ENCODE measurements around the gene ELP5.
"Not testable (repeated sequence)": the region's sequence is repeated elsewhere in the genome, so short reads cannot be mapped to it uniquely, and the experiment has no call there.

The ELP5 gene

DNA sequence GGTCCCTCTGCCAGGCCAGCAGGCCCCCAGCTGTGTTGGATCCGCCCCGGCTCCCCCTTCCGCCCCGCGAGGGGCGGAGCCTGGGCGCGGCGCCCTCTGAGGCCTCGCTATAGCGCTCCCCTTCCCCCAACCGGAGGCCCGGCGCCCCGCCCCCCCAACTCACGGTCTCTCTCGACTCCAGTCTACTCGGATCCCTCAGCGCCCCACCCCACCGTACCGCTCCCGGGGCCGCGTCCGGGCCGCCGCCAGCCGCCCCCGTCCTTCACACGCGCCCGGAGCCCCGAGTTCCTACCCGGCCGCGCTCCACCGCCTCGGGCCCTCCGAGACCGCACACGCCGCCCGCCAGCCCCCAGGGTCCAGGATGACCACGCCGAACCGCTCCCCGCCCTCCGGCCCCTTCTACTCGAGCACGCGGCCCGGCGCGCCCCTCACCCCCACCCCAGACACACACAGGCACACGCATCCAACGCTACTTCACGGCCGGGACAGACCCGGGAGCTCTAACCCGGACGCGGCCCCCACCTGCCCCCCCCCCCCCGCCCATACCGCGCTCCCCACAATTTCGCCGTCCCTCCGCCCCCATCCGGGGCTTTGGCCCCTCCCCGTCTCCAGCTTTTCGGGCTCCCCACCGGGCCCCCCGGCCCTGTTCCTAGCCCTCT, 14.1 kb upstream of the ELP5 start:
- DNase-seq: peak; percentile 80

DNA sequence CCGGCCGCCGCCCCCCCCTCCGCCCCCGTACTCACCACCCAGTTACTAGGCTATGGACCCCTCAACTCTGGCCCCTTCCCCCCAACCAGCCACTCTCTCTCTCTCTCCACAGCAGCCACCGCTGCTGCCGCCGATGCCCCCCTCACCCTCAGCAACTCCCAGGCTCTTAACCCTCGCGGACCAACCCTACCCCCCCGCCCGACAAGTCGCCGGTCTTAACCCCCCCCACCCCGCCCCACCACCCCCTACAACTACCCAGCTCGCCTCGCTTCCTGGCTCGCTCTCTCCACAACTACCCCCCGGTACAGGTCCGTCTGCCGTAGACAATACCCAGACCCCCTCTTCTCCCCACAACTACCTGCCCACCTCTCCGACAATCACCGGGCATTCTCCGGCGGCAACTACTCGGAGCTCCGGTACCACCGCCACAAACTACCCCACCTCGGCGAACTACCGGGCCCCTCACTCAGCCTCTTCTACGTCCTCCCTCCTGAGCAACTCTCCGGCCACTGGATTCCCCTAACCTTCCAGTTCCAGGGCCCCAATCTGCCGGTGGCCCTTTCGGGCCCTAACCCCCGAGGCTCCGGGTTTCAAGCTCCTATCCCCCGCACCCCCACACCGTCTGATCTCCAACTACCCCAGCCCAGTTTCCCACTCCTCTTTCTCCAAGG, 13.5 kb upstream of the ELP5 start:
- peak; percentile 36 for DNase-seq

DNA sequence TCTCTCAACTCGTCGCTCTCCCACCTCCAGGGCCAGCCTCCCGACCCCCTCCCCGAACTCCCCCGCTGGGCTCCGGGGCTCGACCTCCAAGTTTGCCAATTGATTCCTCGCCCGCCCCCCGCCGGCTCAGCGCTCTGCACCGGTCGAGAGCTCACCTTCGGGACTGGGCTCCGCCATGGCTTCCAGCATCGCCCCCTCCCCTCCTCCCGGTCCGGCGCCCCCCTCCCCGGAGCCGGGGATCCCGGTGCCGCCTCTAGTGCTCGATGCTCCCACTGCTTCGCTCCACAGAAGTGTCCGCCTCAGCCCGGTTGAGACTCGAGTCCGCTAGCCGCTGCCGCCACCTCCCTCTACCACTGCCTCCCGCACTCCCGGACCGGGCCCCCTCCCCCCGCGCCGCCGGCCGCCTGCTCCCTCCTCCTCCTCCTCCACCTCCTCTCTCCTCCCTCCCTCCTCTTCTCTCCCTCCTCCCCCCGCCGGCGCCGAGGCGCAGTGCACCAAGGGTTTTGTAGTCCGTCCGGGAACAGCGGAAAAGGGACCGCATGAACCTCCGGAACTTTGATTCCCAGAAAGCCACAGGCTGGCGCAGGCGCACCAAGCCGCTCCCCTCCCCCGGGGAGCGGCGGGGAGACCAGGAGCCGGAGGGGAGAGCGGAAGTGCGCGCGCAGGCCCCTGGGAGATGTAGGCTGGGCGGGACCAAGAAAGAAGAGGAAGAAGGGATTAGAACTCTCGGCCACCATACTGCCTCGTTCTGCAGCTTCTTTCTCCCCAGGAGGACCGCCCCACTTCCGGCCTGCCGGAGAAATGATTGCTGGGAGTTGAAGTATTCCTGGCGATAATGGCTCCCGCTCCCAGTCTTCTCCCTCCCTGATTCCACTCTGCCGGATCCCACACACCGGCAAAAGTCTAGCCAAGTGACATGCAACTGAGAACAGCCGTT, 12.7 kb upstream of the ELP5 start, which contains the start of gene PHF23:
Gene PHF23 (minus strand): TSS at position 367 of the 937 bp plus-strand sequence. CDS start 178 bp downstream, at position 189.
- peak; percentile 97 for DNase-seq

DNA sequence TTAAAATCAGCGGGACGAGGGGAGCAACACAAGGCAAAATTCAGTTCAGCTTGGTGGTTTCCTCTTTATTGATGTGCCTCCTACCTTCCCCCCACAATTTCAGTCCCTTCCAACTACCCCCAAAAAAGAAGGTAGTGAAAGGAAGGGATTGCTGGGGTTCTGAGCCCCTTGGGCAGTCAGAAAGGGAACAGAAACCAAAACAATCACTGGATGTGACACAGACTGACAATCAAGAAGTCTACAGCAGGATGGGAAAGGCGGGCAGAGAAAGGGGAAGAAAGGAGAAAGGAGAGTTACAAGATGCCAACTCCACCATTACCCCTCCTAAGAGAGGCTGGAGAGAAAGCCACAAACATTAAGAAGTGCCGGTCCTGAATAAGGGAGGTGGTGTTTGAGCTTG, 11.6 kb upstream of the ELP5 start:
- no peak for DNase-seq

DNA sequence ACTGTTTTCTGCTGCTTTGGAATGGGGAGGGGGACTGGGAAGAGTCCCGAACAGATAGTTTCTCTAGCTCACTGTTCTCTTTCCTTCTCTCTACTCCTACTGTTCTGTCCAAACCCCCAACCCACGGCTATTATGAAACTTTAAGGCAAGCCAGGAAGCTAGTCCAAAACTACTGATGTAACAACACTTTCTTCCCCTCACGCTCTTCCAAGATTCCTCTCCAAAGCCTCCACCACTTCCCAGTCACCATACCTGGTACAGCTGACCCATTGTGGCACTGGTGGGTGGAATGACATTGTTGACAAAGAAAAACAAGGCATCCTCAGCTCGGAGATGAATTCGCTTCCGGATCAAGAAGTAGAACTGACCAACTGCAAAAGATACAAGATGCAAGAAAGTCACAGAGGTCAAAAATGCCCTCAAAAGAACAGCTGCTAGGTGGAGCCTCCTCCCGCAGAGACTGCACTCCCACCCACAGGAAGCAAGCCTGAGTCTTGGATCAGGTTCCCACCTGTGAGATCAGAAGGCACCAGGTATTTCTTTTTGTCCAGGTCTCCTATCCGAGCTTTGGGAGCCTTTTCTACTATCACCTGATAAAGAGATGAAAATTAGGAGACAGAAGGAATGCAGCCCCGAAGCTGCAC, 10.8 kb upstream of the ELP5 start:
- no peak for DNase-seq

DNA sequence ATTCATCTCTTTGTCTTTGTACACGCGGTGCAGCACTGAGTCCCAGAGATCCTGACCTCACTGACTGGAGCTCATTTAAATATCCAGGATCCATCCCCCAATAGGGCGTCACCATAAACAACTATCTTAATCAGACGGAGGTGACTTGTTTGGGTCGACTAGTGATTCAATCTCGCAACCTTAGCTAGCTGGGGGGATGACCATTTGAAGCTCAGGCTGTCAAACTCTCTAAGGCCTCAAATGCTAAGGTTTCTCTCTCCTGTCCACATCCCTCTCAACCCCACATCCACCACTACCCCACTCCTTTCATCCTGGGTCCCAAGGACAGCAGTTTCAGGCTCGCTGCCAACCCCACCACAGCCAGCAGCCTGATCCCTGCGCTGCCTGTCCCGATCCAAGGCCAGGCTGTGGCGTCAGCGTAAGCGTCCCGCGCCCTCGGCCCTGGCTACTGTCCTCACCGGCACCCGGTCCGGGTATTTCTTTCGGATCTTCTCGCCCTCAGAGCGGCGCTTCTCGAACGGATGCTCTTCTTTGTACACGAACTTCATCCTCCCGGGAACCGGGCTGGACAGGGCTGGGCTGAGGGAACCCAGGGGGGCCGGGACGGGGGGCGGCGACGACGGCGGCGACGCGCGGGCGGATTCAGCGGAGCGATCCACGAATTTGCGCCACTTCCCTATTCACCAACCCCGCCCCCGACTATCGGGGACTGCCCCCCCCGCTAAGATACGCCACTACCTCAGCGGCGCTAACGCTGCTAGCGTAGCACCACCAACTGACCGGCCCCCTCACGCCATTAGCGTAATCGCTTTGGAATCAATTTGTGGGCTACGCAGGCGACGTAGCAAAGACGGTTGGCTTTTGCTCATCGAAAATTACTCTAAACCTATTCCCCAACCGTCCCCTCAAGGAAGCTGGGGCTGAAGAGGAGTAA, 10.0 kb upstream of the ELP5 start, which contains the start of gene GABARAP:
Gene GABARAP (minus strand): TSS at position 667 of the 934 bp plus-strand sequence. CDS start 119 bp downstream, at position 548.
- peak; percentile 94 for DNase-seq

DNA sequence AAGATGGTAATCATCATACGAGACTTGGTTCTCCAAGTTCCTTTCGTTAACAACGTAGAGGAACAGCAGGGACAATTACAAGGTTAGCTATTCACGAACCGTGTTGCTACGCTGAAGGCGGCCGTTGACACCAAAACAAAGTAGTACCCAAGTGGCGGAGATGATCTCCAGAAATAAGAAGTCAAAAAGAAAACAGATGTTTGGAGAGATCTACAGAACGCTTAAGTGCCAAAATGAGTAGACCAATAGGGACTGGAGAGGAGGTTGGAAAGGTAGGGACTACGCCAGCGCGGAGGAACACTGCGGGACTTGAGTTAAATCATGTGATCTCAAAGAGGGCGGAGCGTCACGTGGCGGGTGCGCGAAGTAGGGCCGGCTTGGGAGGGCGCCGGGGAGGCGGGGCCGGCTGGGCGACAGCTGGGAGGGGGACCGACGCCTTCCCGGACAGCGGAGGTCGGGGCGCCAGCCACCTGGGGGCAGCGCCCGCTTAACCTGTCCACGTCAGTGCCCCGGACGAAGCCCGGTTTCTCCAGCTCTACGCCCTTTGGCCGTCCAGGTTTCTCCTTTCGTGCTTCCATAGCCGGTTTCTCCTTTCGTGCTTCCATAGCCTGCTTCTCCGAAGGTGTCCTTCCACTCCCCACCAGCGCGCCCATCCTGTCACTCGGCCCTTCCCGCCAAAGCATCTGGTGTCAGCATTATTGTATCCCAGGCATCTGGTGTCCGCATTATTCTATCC, 9.1 kb upstream of the ELP5 start:
- DNase-seq: peak; percentile 93

DNA sequence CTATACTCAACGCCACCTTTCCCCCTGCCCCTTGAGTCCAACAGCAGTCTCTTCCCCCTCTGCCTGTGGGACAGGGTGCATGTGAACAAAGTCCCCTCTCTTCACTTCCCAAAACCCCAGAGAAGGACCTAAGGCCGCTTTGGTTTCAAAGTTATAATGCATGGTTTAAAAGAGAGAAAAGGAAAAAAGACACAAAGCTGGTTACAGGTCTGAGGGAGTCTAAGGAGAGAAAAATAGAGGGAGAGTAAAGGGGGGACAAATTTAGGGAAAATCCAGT, 8.6 kb upstream of the ELP5 start:
- DNase-seq: no peak

DNA sequence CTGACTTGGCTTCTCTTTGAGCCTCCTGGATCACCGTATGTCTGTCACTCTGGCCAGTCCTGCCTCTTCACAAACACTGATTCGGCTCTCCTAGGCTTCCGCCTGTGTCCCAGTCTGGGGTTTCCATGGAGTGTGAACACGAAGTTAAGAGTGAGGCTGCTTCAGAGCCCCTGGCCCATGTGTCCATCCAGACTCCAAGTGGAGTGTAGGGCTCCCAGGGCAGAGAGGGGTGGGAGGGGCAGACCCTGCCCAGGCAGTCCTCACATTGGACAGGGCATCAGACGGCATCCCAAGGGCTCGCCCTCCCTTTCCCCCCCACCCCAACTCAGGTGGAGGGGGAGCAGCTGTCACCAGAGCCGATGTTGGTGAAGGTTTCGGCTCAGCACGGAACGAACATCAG, 8.2 kb upstream of the ELP5 start:
- not testable (repeated sequence) for DNase-seq

DNA sequence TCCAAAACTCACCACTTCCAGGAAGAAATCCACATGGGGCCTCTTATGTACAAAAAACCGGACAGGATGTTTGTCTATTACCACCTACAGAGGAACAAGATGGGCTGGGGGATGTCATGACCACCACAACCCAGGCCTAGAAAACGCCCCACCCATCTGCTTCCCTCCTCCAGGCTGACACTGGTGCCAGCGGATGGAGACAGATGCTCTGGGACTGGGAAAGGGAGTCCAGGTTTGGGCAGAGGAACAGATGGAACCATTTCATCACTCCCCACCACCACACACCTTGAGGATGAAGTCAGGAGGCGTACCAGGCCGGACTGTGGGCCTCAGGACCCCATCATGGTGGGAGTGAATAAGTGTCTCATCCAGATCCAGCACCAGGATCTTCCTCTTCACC, 5.2 kb upstream of the ELP5 start:
- no peak for DNase-seq

DNA sequence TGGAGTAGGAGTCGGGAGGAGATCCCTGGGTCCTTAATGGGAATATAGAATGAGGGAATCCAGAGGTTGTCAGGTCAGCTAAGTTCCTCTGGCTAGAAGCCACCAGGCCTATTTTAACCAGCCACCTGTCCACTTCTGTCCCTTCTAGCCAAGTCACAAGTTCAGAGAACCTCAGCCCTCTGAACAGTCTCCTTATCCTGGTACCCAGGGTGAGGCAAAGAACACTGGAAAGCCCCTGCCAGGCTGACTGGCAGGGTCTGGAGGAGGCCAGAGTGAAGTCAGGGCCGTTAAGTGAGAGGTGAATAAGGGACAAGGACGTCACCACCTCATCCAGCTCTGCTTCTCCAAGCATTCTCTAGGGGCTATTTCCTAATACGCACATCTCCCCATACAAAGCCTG, 3.2 kb upstream of the ELP5 start:
- no peak for DNase-seq

DNA sequence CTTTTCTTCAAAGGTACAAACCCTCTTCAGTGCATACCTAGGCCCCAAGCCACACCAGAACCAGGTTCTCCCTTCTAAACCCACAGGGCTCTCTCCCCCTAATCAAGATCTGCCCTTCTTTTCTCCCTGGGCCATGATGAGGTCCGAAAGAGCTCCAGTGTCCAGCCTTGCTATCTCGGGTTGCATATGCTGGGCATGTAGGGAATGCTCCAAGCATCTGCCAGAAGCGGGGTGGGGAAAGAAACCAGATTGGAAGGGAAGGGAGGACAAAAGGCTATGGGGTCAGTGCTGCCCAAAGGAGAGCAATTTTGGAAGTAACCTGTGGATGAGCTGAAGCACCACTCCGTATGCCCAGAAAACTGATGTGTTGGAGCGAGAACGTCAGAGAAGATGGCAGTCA, 2.8 kb upstream of the ELP5 start:
- no peak for DNase-seq

DNA sequence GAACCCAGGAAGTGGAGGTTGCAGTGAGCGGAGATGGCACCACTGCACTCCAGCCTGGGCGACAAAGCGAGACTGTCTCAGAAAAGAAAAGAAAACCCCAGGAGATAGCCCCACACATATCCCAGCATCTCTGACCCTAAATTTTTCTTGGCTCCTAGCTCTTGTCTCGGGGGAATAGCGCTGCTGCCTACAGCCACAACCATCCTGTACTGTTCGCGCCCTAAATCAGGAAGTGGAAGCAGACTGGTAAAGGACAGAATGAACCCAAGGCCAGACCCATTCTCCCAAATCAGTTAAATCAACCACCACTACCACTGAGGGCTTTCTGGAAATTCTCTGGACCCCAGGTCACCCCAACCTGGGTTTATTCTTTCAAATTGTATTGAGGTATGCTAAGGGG, 2.2 kb upstream of the ELP5 start:
- DNase-seq: no peak

DNA sequence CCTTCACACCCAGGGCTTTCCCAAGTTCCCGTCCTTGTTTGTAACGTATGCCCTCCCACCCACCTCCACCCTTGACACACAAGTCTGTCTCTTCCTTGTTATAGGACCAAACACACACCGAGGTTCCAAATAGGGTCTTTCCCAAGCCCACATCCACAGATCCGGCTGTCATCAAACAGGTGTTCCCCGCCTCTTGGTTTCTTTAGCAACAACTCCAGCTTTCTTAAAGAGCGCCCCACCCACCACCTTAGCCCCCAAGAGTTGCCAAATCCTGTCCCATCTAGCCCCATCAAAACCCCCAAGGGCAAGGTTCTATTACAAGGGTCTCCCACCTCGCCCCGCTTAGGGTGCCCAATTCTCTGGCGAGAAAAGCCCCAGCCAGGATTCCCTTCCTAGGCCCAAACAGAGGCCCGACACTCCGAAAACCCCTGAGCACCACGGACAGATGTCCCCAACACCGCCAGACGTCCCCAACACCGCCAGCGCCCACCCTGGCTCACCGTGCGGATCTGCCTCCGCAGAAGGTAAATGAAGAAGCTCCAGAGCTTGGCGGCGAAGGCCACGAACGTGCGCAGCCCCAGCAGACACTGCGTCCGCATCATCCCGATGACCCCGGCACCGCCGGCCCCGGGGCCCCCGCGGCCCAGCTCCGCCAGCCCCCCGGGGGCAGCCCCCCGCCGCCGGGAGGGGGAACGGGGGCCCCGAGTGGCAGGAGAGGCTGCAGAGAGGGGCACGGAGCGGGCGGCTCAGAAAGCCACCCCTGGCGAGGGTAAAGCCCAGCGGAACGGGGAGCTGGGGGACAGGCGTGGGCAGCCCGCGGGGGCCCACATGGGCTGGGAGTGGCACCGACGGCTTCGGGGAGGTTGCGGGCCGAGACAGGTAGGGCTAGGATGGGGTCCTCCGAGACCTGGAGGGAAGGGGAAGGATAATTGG, 1.1 kb upstream of the ELP5 start:
- DNase-seq: peak; percentile 16

DNA sequence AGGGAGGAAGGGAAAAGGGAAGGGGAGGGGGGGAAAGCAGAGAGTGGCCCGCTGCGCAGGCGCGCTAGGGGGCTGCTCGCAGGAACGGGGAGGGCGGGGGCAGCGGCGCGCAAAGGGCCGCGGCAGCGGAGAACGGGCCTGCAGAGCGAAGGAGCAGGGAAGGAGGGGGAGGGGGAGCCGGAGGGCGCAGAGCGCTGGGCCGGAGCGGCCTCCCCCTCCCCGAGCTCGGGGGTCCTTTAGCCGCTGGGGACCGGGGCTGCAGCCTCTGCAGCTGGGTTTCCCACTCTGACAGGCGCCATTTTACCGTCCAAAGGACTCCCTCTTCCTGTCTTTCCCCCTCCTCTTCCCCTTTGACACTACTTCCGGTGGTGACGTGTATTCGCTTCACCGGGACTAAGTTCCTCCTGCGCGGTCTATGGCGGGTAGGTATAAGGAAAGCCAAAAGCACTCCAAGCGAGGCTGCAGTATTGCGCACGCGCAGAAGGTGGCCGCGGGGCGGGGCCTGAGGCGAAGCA, 297 bp upstream of the ELP5 start, which contains the start of gene CTDNEP1:
Gene CTDNEP1 (minus strand): TSS at position 74 of the 515 bp plus-strand sequence. CDS start 438 bp downstream, outside the sequence.
- peak; percentile 99 for DNase-seq

DNA sequence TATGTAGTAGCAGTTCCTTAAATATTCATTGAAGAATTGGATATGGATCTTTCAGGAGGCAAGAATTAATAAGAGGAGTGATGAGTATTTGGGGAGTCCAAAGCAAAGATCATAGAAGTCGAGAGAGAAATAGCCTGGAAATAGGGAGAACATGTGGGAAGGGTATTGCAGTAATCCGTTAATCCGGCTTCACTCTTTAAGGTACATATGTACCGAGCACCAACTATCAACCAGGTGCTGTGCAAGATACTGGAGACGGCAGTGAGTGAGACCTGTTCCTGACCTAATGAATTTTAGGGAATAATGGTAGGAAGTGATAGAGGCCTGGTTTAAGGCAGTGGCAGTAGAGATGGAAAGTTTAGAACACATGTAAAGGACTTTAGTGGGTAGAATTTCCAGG, 1.1 kb downstream of the ELP5 start:
- no peak for DNase-seq

DNA sequence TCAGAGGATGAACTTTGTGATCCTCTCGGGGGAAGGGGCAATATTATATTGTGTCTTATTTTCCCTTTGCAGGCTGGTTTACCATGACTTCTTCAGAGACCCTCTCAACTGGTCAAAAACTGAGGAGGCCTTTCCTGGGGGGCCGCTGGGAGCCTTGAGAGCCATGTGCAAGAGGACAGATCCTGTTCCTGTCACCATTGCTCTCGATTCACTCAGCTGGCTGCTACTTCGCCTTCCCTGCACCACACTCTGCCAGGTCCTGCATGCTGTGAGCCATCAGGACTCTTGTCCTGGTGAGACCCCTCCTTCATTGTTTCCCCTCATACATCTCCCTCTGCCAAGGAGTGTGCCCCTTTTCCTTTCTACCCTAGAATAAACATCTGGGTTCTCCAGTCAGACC, 2.5 kb downstream of the ELP5 start:
- no peak for DNase-seq

DNA sequence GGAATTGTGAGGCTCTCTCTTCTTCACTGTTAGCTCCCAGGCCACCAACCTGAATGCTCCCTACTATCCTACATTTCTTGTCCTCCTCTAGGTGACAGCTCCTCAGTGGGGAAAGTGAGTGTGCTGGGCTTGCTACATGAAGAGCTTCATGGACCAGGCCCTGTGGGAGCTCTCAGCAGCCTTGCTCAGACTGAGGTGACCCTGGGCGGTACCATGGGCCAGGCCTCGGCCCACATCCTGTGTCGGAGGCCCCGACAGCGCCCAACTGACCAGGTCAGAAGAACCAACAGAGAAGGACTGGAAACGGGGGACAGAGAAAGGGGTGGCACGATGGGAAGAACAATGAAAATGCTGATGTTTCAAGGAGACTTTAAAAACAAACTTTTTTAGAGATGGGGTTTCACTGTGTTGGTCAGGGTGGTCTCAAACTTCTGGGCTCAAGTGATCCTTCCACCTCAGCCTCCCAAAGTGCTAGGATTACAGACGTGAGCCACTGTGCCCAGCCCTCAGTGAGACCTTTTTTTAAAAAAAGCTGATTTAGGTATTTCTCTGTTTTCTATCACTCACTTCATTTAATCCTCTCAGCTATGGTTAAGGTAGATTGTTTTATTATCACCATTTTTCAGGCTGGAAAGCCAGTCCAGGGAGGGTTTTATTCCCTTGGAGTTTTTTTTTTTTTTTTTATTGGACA, 4.9 kb downstream of the ELP5 start:
- DNase-seq: no peak
